HEK293 (cell line): ENCODE data around the gene ECE1.
A peak's percentile ranks its signal among the peaks of the same experiment; 100 is the strongest.

Experiments used
- ATF2 ChIP-seq: fragments of 450-650 bp; formaldehyde crosslinking; IDR thresholded peaks from 2 replicates; pipeline ENCODE4 v1.5.1; 2016; ENCODE audit warnings: missing biosample characterization, missing genetic modification characterization, low read depth
- BCL6B ChIP-seq: fragments of 450-650 bp; formaldehyde crosslinking; IDR thresholded peaks from 2 replicates; pipeline ENCODE4 v1.5.1; 2017; ENCODE audit warnings: missing biosample characterization, missing genetic modification characterization
- GFI1B ChIP-seq: fragments of 450-650 bp; formaldehyde crosslinking; IDR thresholded peaks from 2 replicates; pipeline ENCODE4 v1.5.1; 2016; ENCODE audit warnings: missing biosample characterization, missing genetic modification characterization
- HOXD13 ChIP-seq: sonication (generic); formaldehyde crosslinking; IDR thresholded peaks from 2 replicates; pipeline ENCODE4 v1.8.0; 2022; ENCODE audit warnings: missing genetic modification reagents, borderline replicate concordance
- KLF10 ChIP-seq: fragments of 450-650 bp; IDR thresholded peaks from 2 replicates; pipeline ENCODE4 v1.5.1; 2018; ENCODE audit warnings: missing biosample characterization, mild to moderate bottlenecking, missing genetic modification characterization
- KLF16 ChIP-seq: fragments of 450-650 bp; formaldehyde crosslinking; IDR thresholded peaks from 2 replicates; pipeline ENCODE4 v1.5.1; 2017; ENCODE audit warnings: missing biosample characterization, missing genetic modification characterization
- MEIS1 ChIP-seq: sonication (generic); formaldehyde crosslinking; IDR thresholded peaks from 2 replicates; pipeline ENCODE4 v1.8.1; 2022; ENCODE audit warnings: missing genetic modification reagents, mild to moderate bottlenecking, borderline replicate concordance
- SP2 ChIP-seq: fragments of 450-650 bp; formaldehyde crosslinking; IDR thresholded peaks from 2 replicates; pipeline ENCODE4 v1.5.1; 2016; ENCODE audit warnings: missing biosample characterization, missing genetic modification characterization
- SP7 ChIP-seq: fragments of 450-650 bp; formaldehyde crosslinking; IDR thresholded peaks from 2 replicates; pipeline ENCODE4 v1.5.1; 2016; ENCODE audit warnings: missing biosample characterization, missing genetic modification characterization
- ZBTB48 ChIP-seq: fragments of 450-650 bp; formaldehyde crosslinking; IDR thresholded peaks from 2 replicates; pipeline ENCODE4 v1.5.1; 2016; ENCODE audit warnings: missing biosample characterization, missing genetic modification characterization
- ZBTB49 ChIP-seq: fragments of 450-650 bp; formaldehyde crosslinking; IDR thresholded peaks from 2 replicates; pipeline ENCODE4 v1.5.1; 2016; ENCODE audit warnings: missing biosample characterization, missing genetic modification characterization, low read depth
- ZBTB8A ChIP-seq: fragments of 450-650 bp; formaldehyde crosslinking; IDR thresholded peaks from 2 replicates; pipeline ENCODE4 v1.5.1; 2016; ENCODE audit warnings: missing biosample characterization, missing genetic modification characterization
- ZFHX2 ChIP-seq: fragments of 450-650 bp; formaldehyde crosslinking; conservative IDR thresholded peaks from 2 replicates; pipeline ENCODE4 v1.5.1; 2016; ENCODE audit warnings: missing biosample characterization, missing genetic modification characterization
- ZFP69B ChIP-seq: fragments of 450-650 bp; formaldehyde crosslinking; IDR thresholded peaks from 2 replicates; pipeline ENCODE4 v1.5.1; 2016; ENCODE audit warnings: missing biosample characterization, missing genetic modification characterization
- ZNF155 ChIP-seq: fragments of 450-650 bp; formaldehyde crosslinking; IDR thresholded peaks from 2 replicates; pipeline ENCODE4 v1.5.1; 2016; ENCODE audit warnings: missing biosample characterization, missing genetic modification characterization
- ZNF157 ChIP-seq: fragments of 450-650 bp; formaldehyde crosslinking; IDR thresholded peaks from 2 replicates; pipeline ENCODE4 v1.5.1; 2016; ENCODE audit warnings: missing biosample characterization, missing genetic modification characterization
- ZNF174 ChIP-seq: fragments of 450-650 bp; formaldehyde crosslinking; IDR thresholded peaks from 2 replicates; pipeline ENCODE4 v1.5.0; 2017; ENCODE audit warnings: missing biosample characterization, mild to moderate bottlenecking, missing genetic modification characterization
- ZNF175 ChIP-seq: fragments of 450-650 bp; formaldehyde crosslinking; IDR thresholded peaks from 2 replicates; pipeline ENCODE4 v1.5.1; 2016; ENCODE audit warnings: missing biosample characterization, missing genetic modification characterization
- ZNF2 ChIP-seq: fragments of 450-650 bp; formaldehyde crosslinking; IDR thresholded peaks from 2 replicates; pipeline ENCODE4 v1.5.1; 2016; ENCODE audit warnings: missing biosample characterization, missing genetic modification characterization
- ZNF214 ChIP-seq: fragments of 450-650 bp; formaldehyde crosslinking; IDR thresholded peaks from 2 replicates; pipeline ENCODE4 v1.5.1; 2017; ENCODE audit warnings: missing biosample characterization, mild to moderate bottlenecking, missing genetic modification characterization, borderline replicate concordance
- ZNF23 ChIP-seq: fragments of 450-650 bp; formaldehyde crosslinking; IDR thresholded peaks from 2 replicates; pipeline ENCODE4 v1.5.1; 2016; ENCODE audit warnings: missing biosample characterization, missing genetic modification characterization, borderline replicate concordance
- ZNF26 ChIP-seq: fragments of 450-650 bp; formaldehyde crosslinking; IDR thresholded peaks from 2 replicates; pipeline ENCODE4 v1.5.1; 2016; ENCODE audit warnings: missing biosample characterization, missing genetic modification characterization
- ZNF324 ChIP-seq: fragments of 450-650 bp; formaldehyde crosslinking; IDR thresholded peaks from 2 replicates; pipeline ENCODE4 v1.5.1; 2016; ENCODE audit warnings: missing biosample characterization, missing genetic modification characterization
- ZNF394 ChIP-seq: fragments of 450-650 bp; formaldehyde crosslinking; IDR thresholded peaks from 2 replicates; pipeline ENCODE4 v1.5.1; 2016; ENCODE audit warnings: missing biosample characterization, missing genetic modification characterization, mild to moderate bottlenecking, moderate library complexity, borderline replicate concordance
- ZNF416 ChIP-seq: fragments of 450-650 bp; formaldehyde crosslinking; IDR thresholded peaks from 2 replicates; pipeline ENCODE4 v1.5.1; 2016; ENCODE audit warnings: missing biosample characterization, missing genetic modification characterization
- ZNF423 ChIP-seq: fragments of 450-650 bp; formaldehyde crosslinking; IDR thresholded peaks from 2 replicates; pipeline ENCODE4 v1.5.1; 2016; ENCODE audit warnings: missing biosample characterization, missing genetic modification characterization
- ZNF473 ChIP-seq: fragments of 450-650 bp; formaldehyde crosslinking; IDR thresholded peaks from 2 replicates; pipeline ENCODE4 v1.5.1; 2017; ENCODE audit warnings: missing biosample characterization, missing genetic modification characterization
- ZNF501 ChIP-seq: fragments of 450-650 bp; formaldehyde crosslinking; IDR thresholded peaks from 2 replicates; pipeline ENCODE4 v1.5.1; 2016; ENCODE audit warnings: missing biosample characterization, missing genetic modification characterization
- ZNF510 ChIP-seq: fragments of 450-650 bp; formaldehyde crosslinking; IDR thresholded peaks from 2 replicates; pipeline ENCODE4 v1.5.1; 2018; ENCODE audit warnings: mild to moderate bottlenecking, missing genetic modification characterization, missing biosample characterization; ENCODE audit not compliant: insufficient replicate concordance
- ZNF549 ChIP-seq: fragments of 450-650 bp; IDR thresholded peaks from 2 replicates; pipeline ENCODE4 v1.5.1; 2018; ENCODE audit warnings: missing biosample characterization, missing genetic modification characterization, mild to moderate bottlenecking, inconsistent platforms, moderate library complexity
- ZNF561 ChIP-seq: fragments of 450-650 bp; IDR thresholded peaks from 2 replicates; pipeline ENCODE4 v1.5.1; 2018; ENCODE audit warnings: missing biosample characterization, missing genetic modification characterization, borderline replicate concordance
- ZNF571 ChIP-seq: fragments of 450-650 bp; formaldehyde crosslinking; IDR thresholded peaks from 2 replicates; pipeline ENCODE4 v1.5.0; 2017; ENCODE audit warnings: missing biosample characterization, missing genetic modification characterization
- ZNF610 ChIP-seq: fragments of 450-650 bp; formaldehyde crosslinking; IDR thresholded peaks from 2 replicates; pipeline ENCODE4 v1.5.1; 2016; ENCODE audit warnings: missing biosample characterization, missing genetic modification characterization, borderline replicate concordance
- ZNF664 ChIP-seq: fragments of 450-650 bp; formaldehyde crosslinking; IDR thresholded peaks from 2 replicates; pipeline ENCODE4 v1.5.1; 2016; ENCODE audit warnings: missing biosample characterization, missing genetic modification characterization
- ZNF677 ChIP-seq: fragments of 450-650 bp; IDR thresholded peaks from 2 replicates; pipeline ENCODE4 v1.5.0; 2018; ENCODE audit warnings: missing biosample characterization, mild to moderate bottlenecking, missing genetic modification characterization, moderate library complexity
- ZNF76 ChIP-seq: fragments of 450-650 bp; formaldehyde crosslinking; IDR thresholded peaks from 2 replicates; pipeline ENCODE4; 2016; ENCODE audit warnings: low read depth, missing biosample characterization, missing genetic modification characterization, borderline replicate concordance
- ZNF843 ChIP-seq: fragments of 450-650 bp; formaldehyde crosslinking; IDR thresholded peaks from 2 replicates; pipeline ENCODE4 v1.5.1; 2016; ENCODE audit warnings: missing biosample characterization, missing genetic modification characterization

The ECE1 gene

GRCh38 chr1:21318714-21319159 lies 28.5 kb upstream of the ECE1 start (continued):
- TF ChIP-seq ZNF549: no peak
- TF ChIP-seq ZFP69B: peak; percentile 70
- TF ChIP-seq ZNF561 (tag by site-specific recombination): peak; percentile 59; the same call in 1 of the 2 replicates
- TF ChIP-seq HOXD13 (CRISPR knock-in tag): no peak
- TF ChIP-seq SP7 (tag by site-specific recombination): peak; percentile 88
- TF ChIP-seq ZNF174 (tag by site-specific recombination): no peak
- 0 out of 2 replicates have a peak, but pooled peaks have one; percentile 33 for TF ChIP-seq ZNF324
- peak; percentile 97 for TF ChIP-seq KLF10 (tag by site-specific recombination)
- TF ChIP-seq ZNF394: no peak; the same call in none of the 2 replicates
- TF ChIP-seq MEIS1 (CRISPR knock-in tag): no peak
- TF ChIP-seq ZNF677 (tag by site-specific recombination): no peak
- TF ChIP-seq ZBTB48: 0 out of 2 replicates have a peak, but pooled peaks have one; percentile 46
- no peak for TF ChIP-seq BCL6B
- peak; percentile 56; the same call in 1 of the 2 replicates for TF ChIP-seq ZNF610 (tag by site-specific recombination)
- 0 out of 2 replicates have a peak, but pooled peaks have one; percentile 30 for TF ChIP-seq ZNF501
- no peak for TF ChIP-seq ZNF571 (tag by site-specific recombination)
- TF ChIP-seq KLF16 (tag by site-specific recombination): peak; percentile 40; the same call in 1 of the 2 replicates
- TF ChIP-seq ZNF26: no peak
- TF ChIP-seq ZNF214 (tag by site-specific recombination): no peak
- TF ChIP-seq SP2: peak; percentile 58
- no peak for TF ChIP-seq GFI1B
- TF ChIP-seq ZBTB49 (tag by site-specific recombination): no peak; the same call in 1 of the 2 replicates
- peak; percentile 97 for TF ChIP-seq ZNF423 (tag by site-specific recombination)
- TF ChIP-seq ZBTB8A (tag by site-specific recombination): peak; percentile 66
- peak; percentile 55; the same call in 1 of the 2 replicates for TF ChIP-seq ZNF2 (tag by site-specific recombination)
- TF ChIP-seq ZNF76: peak; percentile 65; the same call in 1 of the 2 replicates
- TF ChIP-seq ZNF664 (tag by site-specific recombination): no peak
- peak; percentile 57; the same call in 1 of the 2 replicates for TF ChIP-seq ZNF843
- TF ChIP-seq ZNF510: no peak
- TF ChIP-seq ZNF175 (tag by site-specific recombination): no peak
- TF ChIP-seq ZNF23 (tag by site-specific recombination): no peak
- TF ChIP-seq ZFHX2: peak; percentile 49
- TF ChIP-seq ZNF155 (tag by site-specific recombination): no peak
- no peak for TF ChIP-seq ZNF157
- TF ChIP-seq ZNF473 (tag by site-specific recombination): no peak
- peak; percentile 97 for TF ChIP-seq ATF2 (tag by site-specific recombination)
- TF ChIP-seq ZNF416: no peak
